ENCODE measurements around the gene NUMA1.
A peak's percentile ranks its signal among the peaks of the same experiment; 100 is the strongest.

NUMA1 gene

DNA sequence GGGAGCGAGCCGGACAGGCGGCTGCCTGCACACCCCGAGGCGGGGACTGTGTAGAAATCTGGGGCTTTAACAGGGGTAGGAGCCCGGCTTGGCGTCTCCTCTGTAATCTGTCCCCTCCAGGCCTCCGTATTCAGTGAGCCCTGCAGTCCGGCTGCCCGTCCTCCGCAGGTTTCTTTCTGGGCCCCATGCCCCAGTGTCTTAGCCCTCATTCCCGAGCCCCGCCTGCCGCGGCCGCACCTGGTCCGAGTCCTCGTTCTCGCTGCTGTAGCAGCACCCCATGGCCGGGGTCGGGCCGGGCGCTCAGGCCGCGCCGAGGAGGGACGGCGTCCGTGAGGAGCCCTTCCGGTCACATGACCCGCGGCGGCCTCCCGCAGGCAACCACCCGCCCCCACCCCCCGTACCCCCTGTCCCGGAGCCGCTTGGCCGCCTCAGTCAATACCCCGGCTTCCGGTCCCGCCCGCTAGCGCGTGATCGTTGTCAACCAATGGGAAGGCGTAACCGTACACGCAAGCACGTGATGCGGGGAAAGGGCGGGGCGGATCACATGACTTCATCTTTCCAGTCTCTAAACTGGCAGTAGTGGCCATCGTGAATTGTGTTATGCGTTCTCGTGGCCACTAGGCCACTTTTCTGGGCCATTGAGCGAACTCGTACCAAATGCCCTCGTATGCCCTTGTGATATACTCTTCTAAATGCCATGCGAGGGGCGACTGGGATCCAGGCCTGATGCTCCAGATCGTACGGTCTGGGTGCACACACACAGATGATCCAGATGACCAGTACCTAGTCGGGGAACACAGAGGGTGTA, 22.8 kb upstream of the NUMA1 start, which contains the start of gene LAMTOR1:
Gene LAMTOR1 (minus strand): TSS at position 352 of the 808 bp plus-strand sequence. CDS start 73 bp downstream, at position 279.
- DNase-seq (ENCODE audit: low spot score) = peak; percentile 97

GRCh38 chr11:72102631-72102945, 22.2 kb upstream of the NUMA1 start:
- DNase-seq (ENCODE audit: low spot score) = no peak

DNA sequence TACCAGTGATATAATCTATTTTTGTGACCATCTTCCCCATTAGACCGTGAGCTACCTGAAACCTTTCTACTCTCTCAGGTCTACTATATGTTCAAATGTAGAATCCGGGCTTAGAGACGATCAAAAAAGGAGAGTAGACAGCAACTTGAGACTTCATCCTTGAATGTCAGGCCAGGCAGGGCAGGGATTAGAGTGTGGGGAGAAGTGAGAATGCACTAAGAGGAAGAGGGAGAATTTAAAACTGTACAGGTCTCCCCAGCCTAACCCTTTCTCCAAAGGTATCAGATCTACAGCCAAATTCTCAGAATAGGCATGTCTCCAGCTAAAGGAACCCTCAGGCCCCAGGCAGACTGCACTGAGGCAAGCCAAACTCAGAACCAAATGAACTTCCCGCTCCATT, 21.8 kb upstream of the NUMA1 start:
- DNase-seq (ENCODE audit: low spot score) = no peak

GRCh38 chr11:72100462-72100861, 20.1 kb upstream of the NUMA1 start:
- no peak for DNase-seq (ENCODE audit: low spot score)

- no peak for DNase-seq (ENCODE audit: low spot score)
Observed at GRCh38 chr11:72100009-72100408, 19.7 kb upstream of the NUMA1 start.

GRCh38 chr11:72098741-72099140, 18.4 kb upstream of the NUMA1 start:
- no peak for DNase-seq (ENCODE audit: low spot score)

DNA sequence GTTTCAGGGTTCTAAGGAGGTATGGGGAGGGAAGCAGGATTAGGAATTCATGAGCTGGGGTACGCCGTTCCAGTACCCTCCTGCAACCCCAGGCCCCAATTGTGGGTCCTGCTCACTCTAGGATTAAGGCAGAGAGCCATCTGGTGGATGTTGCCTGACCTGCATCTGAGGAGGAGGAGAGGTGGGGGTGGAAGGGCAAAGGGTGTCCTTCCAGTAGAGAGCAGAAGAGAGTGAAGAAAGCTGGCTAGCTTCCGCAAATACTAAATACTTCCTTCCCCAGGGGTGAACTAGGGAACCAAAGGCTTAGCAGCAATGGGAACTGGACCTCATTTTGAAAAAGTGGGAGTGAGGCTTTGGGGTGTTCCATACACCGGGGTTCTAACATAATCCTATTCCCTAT, 10.9 kb upstream of the NUMA1 start:
- DNase-seq (ENCODE audit: low spot score) = peak; percentile 86

GRCh38 chr11:72088076-72088808, 7.9 kb upstream of the NUMA1 start:
- DNase-seq (ENCODE audit: low spot score) = no peak

- DNase-seq (ENCODE audit: low spot score) = no peak
Observed at GRCh38 chr11:72085621-72086351, 5.4 kb upstream of the NUMA1 start.

GRCh38 chr11:72084965-72085364, 4.6 kb upstream of the NUMA1 start:
- no peak for DNase-seq (ENCODE audit: low spot score)

GRCh38 chr11:72084076-72084475, 3.7 kb upstream of the NUMA1 start:
- no peak for DNase-seq (ENCODE audit: low spot score)

DNA sequence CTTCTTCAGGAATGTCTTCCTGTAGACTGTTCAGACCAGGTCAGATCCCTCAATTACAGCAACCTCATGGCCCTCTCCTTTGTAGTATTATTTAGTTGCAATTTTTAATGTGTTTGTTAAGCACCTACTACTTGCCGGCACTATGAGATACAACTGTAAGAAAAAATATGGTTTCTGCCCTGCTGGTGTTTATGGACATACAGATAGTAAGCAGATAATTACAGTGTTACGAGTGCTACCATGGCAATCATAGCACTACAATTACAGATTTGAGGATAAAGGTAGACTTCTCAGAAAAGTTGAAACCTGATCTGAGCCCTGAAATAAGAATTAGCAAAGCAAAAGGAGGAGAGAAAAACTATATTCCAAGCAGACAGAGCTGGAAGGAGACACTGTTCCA, 3.1 kb upstream of the NUMA1 start:
- no peak for DNase-seq (ENCODE audit: low spot score)

GRCh38 chr11:72081821-72082453, 1.6 kb upstream of the NUMA1 start:
- DNase-seq (ENCODE audit: low spot score) = no peak

DNA sequence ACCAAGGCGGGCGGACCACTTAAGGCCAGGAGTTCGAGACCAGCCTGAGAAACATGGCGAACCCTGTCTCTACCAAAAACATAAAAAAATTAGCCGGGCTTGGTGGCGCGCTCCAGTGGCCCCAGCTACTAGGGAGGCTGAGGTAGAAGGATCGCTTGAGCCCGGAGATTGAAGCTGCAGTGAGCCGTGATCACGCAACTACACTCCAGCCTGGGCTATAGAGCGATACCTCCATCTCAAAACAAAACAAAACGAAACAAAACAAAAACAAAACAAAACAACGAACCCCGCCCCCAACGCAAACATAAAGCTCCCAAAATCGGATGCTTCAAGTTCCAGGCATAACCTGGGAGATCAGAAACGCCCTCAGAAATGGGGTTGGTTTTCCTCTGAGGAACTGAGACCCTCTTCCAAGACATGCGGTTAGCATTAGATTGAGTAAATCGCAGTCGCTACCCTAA, 872 bp upstream of the NUMA1 start:
- DNase-seq (ENCODE audit: low spot score) = no peak

- peak; percentile 31 for DNase-seq (ENCODE audit: low spot score)
Observed at GRCh38 chr11:72079819-72080325, 470 bp downstream of the NUMA1 start.

GRCh38 chr11:72078477-72078876, 1.9 kb downstream of the NUMA1 start:
- DNase-seq (ENCODE audit: low spot score) = no peak

- DNase-seq (ENCODE audit: low spot score) = no peak
Observed at GRCh38 chr11:72075756-72076155, 4.6 kb downstream of the NUMA1 start.

GRCh38 chr11:72075109-72075508, 5.2 kb downstream of the NUMA1 start:
- no peak for DNase-seq (ENCODE audit: low spot score)

DNA sequence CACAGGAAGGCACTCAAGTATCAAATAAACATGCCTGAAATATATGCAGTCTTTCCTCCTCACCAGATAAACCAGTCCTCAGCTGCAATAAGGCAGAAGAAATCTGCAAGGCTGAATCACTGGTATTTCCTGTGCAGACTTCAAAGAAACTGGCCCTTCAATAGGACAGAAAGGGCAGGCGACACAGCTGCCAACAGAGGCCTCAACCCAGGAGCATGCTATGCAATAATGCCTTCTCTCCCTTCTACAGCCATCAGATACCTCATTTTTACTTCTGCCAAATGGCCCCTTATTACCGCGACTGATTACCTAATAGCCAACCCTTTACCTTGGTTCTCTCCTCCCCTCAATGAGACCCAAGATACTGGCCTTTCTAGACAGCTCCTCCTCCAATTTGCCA, 8.0 kb downstream of the NUMA1 start:
- peak; percentile 66 for DNase-seq (ENCODE audit: low spot score)

GRCh38 chr11:72070491-72070890, 9.9 kb downstream of the NUMA1 start:
- DNase-seq (ENCODE audit: low spot score) = no peak

GRCh38 chr11:72069787-72070251, 10.5 kb downstream of the NUMA1 start:
- peak; percentile 90 for DNase-seq (ENCODE audit: low spot score)

DNA sequence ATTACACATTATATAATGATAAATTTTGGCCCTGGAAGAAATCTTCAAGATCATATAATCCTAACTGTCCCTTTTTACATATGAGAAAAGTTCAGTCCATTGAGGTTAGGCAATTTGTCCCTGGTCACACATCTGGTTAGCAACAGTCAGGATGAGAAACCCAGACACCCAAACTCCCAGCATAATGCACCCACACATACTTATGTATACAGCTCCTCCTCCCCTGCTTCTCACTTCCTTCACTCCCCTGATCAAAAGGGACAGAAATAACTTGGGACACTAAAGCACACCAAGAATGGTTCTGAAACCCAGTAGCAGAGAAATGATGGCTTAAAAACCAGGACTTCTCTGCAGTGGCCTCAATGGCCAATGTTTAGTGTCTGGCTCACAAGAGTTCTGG, 11.1 kb downstream of the NUMA1 start:
- DNase-seq (ENCODE audit: low spot score) = no peak
